Left ventricle myocardium inferior (tissue), 1 donor: Measurements from ENCODE around the gene CCDC30. TPM values are rescaled to one million over a fixed set of nuclear protein-coding genes. Genes with fewer than 3 reads are reported as not detected.

ENCODE experiments used
- DNase-seq: peaks from one replicate; pipeline ENCODE4 v3.0.0-alpha.2; 2020
- H3K27ac ChIP-seq: fragments of 200-600 bp; replicated peaks from 2 replicates; pipeline ENCODE4 v1.8.0; 2021
- H3K27me3 ChIP-seq: fragments of 200-600 bp; 2 replicates; pipeline ENCODE4 v1.8.0; 2021; ENCODE audit warnings: low read depth
- H3K36me3 ChIP-seq: fragments of 200-600 bp; 2 replicates; pipeline ENCODE4 v1.8.0; 2021
- H3K4me1 ChIP-seq: fragments of 200-600 bp; 2 replicates; pipeline ENCODE4 v1.8.0; 2021
- H3K4me3 ChIP-seq: fragments of 200-600 bp; 2 replicates; pipeline ENCODE4 v1.8.0; 2021; ENCODE audit warnings: mild to moderate bottlenecking, moderate library complexity
- H3K9me3 ChIP-seq: fragments of 200-600 bp; replicated peaks from 2 replicates; pipeline ENCODE4 v1.8.0; 2021
- intact Hi-C: fragments of 100-400 bp; cut with micrococcal nuclease; formaldehyde crosslinking; loops from one replicate; pipeline ENCODE4 v1.11.0; 2022
- long read RNA-seq: library from polyadenylated mRNA; unstranded; transcript quantifications from one replicate; pipeline ENCODE4 v2.0.0, GENCODE V29; 2021
- total RNA-seq: library from RNA; stranded (reverse); fragmentation: NEBNext Ultra II Directional; extraction: Animal tissue kit (Norgen Biotek cat#: 25700); gene quantifications from one replicate; pipeline ENCODE4 v1.2.1, GENCODE V29; 2021
- TF ChIP-seq, protein P1 (sequence below): fragments of 200-600 bp; IDR thresholded peaks from 2 replicates; pipeline ENCODE4 v1.8.0; 2021; ENCODE audit warnings: antibody characterized with exemption, mild to moderate bottlenecking, borderline replicate concordance
- donor health status: DM: no; HTN: yes; CAD: no; lungs with severe emphysema.

Gene CCDC30
- 2.2 TPM for total RNA-seq
- long read RNA-seq = 0 reads

DNA sequence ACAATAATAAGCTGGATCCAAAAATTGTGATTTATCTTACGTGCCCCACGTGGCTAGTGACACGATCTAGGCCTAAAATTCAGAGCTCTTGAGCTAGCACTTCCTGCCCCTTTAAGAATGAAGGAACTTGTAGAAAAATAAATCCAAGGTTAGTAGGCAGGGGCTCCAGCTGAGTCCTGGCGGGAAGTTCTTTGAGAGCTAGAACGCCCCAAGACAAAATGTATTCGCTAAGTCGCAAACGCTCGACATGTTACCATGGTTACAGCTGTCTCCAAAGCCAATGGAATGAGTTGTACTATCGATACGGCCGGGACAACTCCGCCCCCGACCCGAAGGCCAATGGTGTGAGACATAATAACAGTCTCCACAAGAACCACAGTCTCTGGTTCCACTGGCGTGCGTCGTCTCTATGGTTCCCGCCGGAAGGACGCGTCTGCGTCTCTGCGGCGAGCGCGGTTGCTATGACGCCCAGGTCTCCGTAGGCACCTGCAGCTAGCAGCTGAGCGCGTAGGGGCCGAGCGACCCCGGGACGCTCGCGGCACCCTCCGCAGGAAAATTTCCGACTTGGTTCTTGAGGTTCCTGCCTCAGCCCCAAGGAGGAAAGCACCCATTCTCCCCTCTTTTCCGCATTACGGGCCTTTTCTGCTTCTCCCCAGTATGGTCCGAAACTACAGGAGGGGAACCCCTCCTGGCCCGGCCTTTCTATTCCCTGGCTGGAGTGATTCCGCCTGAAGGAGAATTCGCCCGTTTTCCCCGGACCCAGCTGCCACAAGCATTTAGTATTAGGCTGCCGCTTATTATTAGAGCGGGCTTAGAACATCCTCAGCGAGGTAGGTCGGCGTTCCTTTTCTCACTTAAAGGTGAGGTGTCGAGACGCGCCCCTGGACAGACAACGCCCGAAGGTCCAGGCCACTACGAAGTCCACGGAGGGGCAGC is at the start of gene CCDC30:
TSS of gene CCDC30 (plus strand) at position 459 of the 936 bp plus-strand sequence. CDS start 17,266 bp downstream, outside the sequence.
- Histone ChIP-seq H3K36me3 (peaks cover 22% of the 10 kb centered on the region), H3K4me3 (peak within 1 kb of the TSS; percentile 80), H3K4me1 (peaks cover 18% of the 10 kb centered on the region), H3K27ac (peak within 1 kb of the TSS; percentile 25), H3K9me3 (no peaks in the 10 kb centered on the region), H3K27me3 (no peaks in the 10 kb centered on the region)
- intact Hi-C loops = no loop called here
- peak; percentile 94 for DNase-seq
- TF ChIP-seq, protein P1, sequence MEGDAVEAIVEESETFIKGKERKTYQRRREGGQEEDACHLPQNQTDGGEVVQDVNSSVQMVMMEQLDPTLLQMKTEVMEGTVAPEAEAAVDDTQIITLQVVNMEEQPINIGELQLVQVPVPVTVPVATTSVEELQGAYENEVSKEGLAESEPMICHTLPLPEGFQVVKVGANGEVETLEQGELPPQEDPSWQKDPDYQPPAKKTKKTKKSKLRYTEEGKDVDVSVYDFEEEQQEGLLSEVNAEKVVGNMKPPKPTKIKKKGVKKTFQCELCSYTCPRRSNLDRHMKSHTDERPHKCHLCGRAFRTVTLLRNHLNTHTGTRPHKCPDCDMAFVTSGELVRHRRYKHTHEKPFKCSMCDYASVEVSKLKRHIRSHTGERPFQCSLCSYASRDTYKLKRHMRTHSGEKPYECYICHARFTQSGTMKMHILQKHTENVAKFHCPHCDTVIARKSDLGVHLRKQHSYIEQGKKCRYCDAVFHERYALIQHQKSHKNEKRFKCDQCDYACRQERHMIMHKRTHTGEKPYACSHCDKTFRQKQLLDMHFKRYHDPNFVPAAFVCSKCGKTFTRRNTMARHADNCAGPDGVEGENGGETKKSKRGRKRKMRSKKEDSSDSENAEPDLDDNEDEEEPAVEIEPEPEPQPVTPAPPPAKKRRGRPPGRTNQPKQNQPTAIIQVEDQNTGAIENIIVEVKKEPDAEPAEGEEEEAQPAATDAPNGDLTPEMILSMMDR = no peak

DNA sequence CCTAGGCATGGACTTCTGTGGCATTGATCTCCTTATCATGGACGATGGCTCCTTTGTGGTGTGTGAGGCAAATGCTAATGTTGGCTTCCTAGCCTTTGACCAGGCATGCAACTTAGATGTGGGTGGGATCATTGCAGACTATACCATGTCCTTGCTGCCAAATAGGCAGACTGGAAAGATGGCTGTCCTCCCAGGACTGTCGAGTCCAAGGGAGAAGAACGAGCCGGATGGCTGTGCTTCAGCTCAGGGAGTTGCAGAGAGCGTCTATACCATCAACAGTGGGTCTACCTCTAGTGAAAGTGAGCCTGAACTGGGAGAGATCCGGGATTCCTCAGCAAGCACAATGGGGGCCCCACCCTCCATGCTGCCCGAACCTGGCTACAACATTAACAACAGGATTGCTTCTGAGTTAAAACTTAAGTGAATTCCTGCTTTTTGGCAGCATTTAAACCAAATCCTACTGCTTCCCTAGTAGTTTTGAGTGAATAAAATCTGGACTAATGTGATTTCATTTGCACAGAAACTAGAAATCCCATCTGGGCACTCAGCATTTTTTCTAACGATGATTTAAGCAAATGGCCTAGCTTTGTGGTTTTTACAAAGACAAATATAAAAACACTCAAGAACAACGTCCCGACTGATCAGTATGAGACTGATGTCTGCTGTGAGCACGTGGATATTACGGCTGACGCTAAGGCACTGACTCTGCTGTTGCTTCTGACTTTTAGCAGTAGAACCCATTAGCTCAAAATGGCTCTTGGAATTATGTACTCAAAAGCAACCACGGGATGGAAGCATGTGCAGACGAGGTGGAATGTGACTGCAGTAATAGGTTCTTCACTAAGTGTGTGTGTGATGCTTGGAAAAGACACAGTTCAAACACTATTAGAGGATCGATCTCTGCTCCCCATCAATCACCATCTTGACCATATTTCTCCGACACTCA is 48.3 kb upstream of the CCDC30 start:
- no peaks in the 10 kb centered on the region for H3K36me3 ChIP-seq
- TF ChIP-seq, protein P1 = no peak
- H3K27me3 ChIP-seq = no peaks in the 10 kb centered on the region
- no peaks in the 10 kb centered on the region for H3K9me3 ChIP-seq
- intact Hi-C loops = no loop called here
- no peak overlapping the region for H3K4me3 ChIP-seq
- no peak for DNase-seq
- H3K27ac ChIP-seq = no peak overlapping the region
- peaks cover 21% of the 10 kb centered on the region for H3K4me1 ChIP-seq

GRCh38 chr1:42417166-42417565 is 45.9 kb upstream of the CCDC30 start:
- no peak for DNase-seq
- intact Hi-C loops = no loop called here
- H3K27ac ChIP-seq = peak overlapping the region; percentile 33
- no peaks in the 10 kb centered on the region for H3K27me3 ChIP-seq
- peaks cover 45% of the 10 kb centered on the region for H3K4me1 ChIP-seq
- no peak overlapping the region for H3K4me3 ChIP-seq
- TF ChIP-seq, protein P1 = no peak
- no peaks in the 10 kb centered on the region for H3K9me3 ChIP-seq
- no peaks in the 10 kb centered on the region for H3K36me3 ChIP-seq

DNA sequence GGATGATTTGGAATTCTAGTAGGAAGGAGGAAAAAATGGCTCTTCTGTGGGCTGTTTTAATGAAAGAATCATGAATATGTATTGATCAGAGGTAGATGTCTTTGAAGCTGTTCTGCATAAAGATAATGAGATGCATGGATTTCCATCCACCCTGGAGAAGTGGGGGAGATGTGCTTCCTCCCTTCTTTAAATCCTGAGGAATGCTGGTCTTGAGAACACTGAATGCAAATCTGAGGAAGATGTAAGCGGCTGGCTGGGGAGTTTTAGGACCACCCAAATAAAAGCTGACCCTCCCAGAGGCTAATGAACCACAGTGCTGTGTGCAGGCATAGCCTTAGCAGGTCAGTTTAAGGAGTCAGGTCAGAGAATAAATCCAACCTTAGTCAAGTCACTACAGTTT is 44.6 kb upstream of the CCDC30 start:
- intact Hi-C loops = no loop called here
- Histone ChIP-seq H3K9me3 (no peaks in the 10 kb centered on the region), H3K27me3 (no peaks in the 10 kb centered on the region), H3K4me1 (peaks cover 48% of the 10 kb centered on the region), H3K36me3 (no peaks in the 10 kb centered on the region), H3K4me3 (no peak overlapping the region), H3K27ac (peak overlapping the region; percentile 74)
- DNase-seq = no peak
- TF ChIP-seq, protein P1 = no peak

DNA sequence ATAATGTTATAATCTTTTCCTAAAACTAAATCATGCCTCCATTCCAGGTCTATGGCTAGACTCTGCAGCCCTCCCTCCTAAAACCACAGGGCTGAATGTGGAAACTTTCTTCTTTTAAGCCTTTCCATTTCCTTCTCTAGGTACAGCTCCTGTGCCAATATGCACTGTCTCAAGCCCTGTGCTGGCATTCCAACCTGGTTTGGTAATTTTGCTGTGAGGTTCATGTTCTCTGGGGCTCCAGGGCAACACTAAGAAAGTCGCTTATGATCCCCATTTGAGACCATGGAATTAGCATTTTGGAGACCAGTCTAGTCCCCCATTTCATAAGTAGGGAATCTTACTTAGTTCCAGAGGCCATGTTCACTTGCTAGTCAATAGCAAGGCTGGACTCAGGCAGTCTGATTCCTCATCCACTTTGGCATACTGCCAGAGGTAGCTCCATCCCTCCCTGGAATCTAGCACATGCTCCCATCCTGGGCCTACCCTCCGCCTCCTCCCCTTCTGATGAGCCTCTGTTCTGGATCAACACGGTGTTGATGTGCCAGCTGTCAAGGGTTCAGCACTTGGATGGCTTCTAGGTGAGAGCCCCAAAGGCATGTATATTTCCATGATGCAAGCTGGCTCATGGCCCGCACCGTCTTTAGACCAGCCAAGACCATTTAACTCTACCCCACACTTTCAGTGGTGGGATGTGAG is 43.8 kb upstream of the CCDC30 start:
- DNase-seq = peak; percentile 75
- H3K4me3 ChIP-seq = no peak overlapping the region
- peaks cover 48% of the 10 kb centered on the region for H3K4me1 ChIP-seq
- H3K36me3 ChIP-seq = no peaks in the 10 kb centered on the region
- H3K9me3 ChIP-seq = no peaks in the 10 kb centered on the region
- intact Hi-C loops = no loop called here
- peak overlapping the region; percentile 74 for H3K27ac ChIP-seq
- H3K27me3 ChIP-seq = no peaks in the 10 kb centered on the region
- TF ChIP-seq, protein P1 = no peak
